NAMALWA (cell line): ENCODE measurements around the gene QPRT.
"Not testable (repeated sequence)": the region's sequence is repeated elsewhere in the genome, so short reads cannot be mapped to it uniquely, and the experiment has no call there.

Source experiments
- DNase-seq: peaks from one replicate; pipeline ENCODE4 v3.0.0-alpha.2; 2015; ENCODE audit warnings: low spot score

Gene QPRT

GRCh38 chr16:29694384-29695195 is 15.6 kb downstream of the QPRT start:
- no peak for DNase-seq

GRCh38 chr16:29695675-29696074 is 16.7 kb downstream of the QPRT start:
- not testable (repeated sequence) for DNase-seq

DNA sequence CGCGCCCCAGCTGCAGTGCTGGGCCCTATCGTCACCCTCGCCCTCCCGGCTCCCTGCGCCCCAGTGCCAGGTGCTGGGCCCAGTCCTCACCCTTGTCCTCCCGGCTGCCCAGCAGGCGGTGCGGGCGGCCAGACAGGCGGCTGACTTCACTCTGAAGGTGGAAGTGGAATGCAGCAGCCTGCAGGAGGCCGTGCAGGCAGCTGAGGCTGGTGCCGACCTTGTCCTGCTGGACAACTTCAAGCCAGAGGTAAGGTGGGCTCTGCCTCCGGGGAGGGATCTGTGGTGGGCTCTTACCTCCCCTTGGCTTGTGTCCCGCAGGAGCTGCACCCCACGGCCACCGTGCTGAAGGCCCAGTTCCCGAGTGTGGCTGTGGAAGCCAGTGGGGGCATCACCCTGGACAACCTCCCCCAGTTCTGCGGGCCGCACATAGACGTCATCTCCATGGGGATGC is 17.9 kb downstream of the QPRT start:
- DNase-seq = no peak

GRCh38 chr16:29697391-29697790 is 18.4 kb downstream of the QPRT start:
- no peak for DNase-seq

GRCh38 chr16:29698042-29698441 is 19.1 kb downstream of the QPRT start:
- no peak for DNase-seq

DNA sequence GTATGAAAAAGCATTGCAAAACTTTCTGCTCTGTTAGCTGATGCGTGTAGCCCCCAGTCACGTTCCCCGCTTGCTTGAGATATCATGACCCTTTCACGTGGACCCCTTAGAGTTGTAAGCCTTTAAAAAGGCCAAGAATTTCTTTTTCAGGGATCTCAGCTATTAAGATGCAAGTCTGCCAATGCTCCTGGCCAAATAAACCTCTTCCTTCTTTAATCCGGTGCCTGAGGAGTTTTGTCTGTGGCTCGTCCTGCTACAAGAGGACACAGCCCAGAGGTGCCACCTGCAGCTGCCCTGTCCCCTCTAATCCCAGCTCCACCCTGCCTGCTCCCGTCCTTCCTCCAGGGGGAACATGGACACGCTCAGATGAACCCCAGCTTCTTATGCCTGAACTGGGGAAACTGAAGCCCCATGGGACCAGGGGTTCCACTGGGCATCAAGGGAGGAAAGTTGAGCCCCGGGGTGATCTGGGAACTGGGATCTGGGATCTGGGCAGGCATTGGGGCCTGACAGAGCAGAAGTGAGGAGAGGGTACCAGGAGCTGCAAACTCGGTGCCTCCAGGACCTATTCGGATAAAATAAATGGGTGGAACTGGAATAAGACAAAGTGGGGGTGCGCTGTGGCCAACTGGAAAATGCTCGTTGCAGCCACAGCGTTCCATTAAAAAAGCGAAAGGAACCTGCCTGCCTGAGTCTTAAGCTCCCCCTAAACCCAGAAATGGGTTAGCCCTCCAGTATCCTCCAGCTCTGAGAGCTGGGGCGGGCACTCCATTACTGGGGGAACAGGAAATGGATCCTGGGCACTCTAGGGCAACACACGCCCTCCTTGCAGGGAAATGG is 19.7 kb downstream of the QPRT start:
- no peak for DNase-seq

DNA sequence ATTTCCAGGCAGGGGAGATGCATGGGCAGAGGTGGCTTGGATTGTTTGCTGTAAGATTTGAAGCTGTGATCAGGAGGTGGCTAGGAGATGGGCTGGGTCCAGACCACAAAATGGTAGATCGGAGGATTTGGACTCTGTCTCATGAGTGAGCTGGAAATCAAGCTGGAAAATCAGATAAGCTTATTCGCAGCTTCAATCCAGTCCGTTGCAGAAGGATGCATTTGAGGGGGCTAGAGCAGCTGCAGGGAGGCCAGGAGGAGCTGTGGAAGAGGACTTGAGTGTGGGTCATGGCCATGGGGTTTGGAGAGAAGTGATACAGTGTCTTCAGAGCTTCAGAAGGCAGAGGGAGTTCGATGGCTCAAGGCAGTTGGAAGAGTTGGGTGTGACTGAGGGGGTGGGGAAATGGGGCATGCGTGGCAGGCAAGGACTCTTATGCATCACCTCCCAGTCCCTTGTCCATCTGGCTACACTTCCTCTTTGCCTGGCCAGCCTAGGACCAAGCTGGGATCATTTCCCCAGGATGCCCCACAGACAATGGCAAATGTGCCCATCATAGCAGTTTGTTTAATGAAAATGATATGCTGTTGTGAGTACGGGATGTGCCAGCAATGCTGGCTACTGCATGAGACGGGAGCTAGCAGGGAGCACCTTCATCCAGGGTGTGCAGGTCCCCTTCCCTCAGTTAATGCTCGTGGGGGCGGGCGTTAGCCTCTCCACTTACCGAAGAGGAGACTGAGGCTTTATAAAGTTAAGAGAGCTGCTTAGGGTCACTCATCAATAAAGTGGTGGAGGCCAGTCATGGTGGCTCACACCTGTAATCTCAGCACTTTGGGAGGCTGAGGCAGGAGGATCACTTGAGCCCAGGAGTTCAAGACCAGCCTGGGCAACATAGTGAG is 20.6 kb downstream of the QPRT start:
- no peak for DNase-seq

DNA sequence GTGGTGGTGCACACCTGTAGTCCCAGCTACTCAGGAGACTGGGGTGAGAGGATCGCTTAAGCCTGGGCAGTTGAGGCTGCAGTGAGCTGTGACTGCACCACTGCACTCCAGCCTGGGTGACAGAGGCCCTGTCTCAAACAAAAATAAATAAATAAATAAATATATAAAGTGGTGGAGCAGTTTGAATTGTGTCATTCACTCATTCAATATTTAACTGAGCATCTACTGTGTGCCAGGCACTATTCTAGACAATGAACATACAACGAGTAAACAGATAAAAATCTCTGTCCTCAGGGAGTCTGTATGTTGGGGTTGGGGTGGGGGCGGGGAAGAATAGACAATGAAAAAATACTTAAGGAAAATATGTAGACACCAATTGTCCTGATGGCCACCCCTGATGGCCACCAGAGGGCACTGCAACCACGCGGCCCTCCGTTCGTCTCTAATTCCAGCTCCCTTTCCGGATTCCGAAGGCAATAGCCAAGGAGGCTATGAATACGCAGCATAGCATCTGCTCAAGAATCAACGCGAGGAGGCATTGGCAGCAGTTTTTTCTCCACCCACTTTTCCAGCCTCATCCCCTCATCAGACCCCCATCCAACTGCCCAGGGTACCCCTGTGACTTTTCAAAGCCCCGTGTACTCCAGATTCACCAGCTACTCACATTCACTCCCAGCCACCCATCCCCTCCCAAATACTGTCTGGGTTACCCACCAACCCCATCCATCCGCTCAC is 21.4 kb downstream of the QPRT start:
- peak; percentile 85 for DNase-seq

GRCh38 chr16:29701214-29701555 is 22.2 kb downstream of the QPRT start:
- DNase-seq = no peak

DNA sequence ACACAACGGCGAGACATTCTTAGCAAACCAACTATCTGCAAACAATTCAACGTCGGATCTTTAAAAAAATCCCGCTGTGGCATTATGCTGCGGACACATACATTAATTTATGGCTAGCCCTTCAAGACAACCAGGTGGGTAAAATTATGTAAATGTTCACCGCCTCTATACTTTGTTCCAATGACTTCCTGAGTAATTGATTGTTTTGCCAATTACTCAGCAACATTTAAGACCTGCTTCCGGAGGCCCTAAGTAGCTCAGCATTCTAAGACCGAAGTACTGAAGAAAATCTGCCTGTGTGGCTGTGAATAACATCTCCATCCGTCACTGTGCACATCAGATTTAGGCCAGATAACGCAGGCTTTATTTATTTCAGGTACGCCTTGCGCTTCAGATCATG is 23.3 kb downstream of the QPRT start:
- DNase-seq = peak; percentile 73

GRCh38 chr16:29705030-29705429 is 26.1 kb downstream of the QPRT start:
- DNase-seq = no peak

GRCh38 chr16:29707160-29707559 is 28.2 kb downstream of the QPRT start:
- not testable (repeated sequence) for DNase-seq

DNA sequence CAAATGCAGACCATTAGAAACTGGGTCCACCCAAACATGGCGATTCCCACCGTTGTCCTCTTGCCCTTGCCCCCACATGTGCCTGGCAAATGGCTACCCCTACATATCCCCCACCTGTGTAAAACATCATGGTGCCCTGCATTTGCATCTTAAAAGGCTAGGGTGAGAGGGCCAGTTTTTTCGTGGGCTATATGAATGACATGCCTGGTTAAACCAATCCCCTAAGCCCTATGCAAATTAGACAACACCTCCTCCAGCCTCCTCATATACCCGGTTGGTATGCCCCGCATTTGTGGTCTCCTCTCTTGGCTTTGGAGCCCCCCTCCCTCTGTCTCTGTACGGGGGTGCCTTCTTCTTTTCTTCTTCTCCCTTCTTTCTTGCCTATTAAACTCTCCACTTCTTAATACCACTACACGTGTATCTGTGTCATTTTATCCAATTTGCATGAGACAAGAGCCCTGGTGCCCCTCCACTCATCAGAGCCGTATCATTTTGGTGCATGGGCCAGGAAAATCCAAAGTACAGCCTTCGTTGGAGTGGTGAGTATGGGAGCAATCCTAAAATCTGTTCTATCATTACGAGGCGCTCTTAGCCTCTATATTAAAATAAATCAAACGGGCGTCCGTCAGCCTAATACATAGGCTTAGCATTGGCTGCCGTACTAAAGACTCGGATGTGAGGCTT is 30.1 kb downstream of the QPRT start:
- peak; percentile 82 for DNase-seq

DNA sequence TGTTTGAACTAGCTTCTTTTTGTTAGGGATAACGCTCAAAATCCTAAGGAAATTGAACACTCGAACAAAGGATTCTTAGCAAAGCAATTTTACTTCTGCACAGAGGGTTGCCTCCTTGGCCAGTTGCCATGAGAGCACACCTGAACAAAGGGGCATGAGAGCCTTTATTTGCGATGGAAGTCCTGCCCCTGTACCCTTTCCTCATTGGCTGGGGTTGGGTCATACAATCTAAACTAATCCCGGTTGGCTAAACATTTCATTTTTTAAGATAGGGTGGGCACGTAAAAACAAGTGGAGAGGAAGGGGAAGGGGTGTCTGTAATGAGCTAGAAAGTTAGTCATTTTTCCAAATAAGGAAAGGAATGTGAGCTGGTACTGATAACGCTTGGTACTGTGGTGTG is 30.7 kb downstream of the QPRT start:
- peak; percentile 51 for DNase-seq

DNA sequence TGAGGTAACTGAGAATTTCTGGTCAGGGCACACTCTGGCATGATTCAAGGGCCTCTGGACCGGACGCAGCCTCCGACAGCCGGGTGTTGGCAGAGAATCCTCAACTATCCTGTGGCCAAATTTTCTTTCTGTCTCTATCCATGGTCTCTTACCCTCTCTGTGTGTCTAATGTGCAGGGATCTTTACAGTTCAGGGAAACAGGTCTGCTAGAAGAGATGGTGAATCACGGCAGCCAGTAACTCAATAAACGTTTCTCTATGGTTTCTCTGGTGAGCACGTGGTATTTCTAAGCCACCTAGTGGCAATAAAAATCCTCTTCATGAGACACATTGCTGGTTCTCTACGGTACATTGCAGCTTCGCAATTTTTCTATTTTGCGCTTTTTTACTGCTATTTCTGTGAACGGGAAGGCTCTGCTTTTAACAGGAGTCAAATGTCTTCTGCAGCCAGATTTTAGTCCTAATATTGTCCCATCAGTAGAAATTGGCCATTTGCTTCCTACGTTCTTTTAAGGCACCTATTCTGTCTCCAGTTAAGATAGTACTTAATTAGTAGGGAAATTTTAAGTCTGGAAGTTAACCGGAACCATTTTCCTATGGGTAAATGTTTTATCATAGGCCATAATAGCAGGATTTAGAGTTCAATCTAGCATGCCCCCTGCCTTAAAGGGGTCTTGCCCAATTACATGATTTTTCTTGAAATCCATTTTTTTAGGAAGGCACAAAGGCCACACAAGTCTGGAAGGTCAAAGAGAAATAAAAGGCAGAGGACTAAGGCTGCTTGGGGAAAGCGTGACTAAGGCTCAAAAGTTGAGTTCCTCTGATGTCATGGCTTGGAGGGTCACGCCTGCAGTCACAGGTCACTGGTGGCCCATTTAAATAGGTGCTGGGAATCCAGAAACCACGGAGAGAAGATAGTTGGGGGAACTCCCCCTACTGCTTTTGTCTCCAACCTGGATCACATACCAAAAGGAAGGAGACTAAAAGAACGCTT is 31.5 kb downstream of the QPRT start:
- peak; percentile 92 for DNase-seq

GRCh38 chr16:29712809-29713208 is 33.8 kb downstream of the QPRT start:
- no peak for DNase-seq

DNA sequence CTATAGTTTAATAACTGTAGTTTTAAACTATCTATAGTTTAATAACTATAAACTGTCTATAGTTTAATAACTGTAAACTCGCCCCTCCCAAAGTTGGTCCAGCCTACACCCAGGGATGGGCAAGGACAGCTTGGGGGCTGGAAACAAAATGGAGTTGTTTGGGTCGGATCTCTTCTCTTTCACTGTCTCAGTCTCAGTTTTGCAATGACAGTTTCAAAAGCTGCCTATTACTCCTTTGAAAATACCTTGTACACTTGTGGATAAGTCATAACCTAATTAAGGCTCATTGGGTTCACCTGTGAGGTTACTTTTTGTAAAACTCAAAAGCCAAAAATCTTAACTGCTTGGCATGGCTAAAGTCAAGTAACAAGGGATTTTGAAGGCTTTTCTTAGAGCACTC is 35.4 kb downstream of the QPRT start:
- no peak for DNase-seq

DNA sequence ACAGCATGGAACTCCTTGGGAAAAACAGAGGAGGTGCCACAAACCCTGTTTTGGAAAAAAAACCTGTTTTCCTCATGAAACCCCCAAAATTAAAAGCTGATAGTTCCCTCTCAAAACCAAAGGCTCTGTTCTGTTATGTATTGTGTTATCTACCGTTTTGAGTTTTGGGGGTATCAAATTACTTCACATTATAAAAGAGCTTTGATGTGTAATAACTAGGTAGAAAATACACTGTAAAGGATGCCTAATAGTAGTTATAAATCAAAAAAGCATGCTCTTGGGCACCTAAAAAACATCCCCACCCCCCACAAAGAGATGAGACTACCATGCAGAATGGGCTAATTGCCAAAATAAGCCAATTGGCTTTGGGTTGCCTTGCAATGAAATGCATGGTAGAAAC is 36.0 kb downstream of the QPRT start:
- DNase-seq = no peak

DNA sequence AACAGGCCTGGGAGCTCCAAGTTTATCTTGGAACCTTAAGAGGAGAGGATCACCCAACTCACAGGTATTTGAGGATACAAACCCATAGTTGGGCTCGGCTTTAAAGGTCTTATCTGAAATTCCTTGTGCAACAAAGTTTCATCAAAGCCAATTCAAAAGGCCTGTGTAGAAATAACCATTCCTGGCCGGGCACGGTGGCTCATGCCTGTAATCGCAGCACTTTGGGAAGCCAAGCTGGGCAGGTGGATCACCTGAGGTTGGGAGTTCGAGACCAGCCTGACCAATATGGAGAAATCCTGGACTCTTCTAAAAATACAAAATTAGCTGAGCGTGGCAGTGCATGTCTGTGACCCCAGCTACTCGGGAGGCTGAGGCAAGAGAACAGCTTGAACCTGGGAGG is 38.1 kb downstream of the QPRT start:
- DNase-seq = no peak

GRCh38 chr16:29719063-29719462 is 40.1 kb downstream of the QPRT start:
- peak; percentile 36 for DNase-seq
